ENCODE data around the gene NRG4. TPM values are rescaled to one million over a fixed set of nuclear protein-coding genes. Genes with fewer than 3 reads are reported as not detected.

Gene NRG4
- total and polyA plus RNA-seq, 2 of the 8 experiments (the other 6 are each of a cell fraction or from before 2014, with no cell fraction given) = 0.24 TPM; not detected in 1

- no peak for FAIRE-seq
- no peak overlapping the region for H3K18ac ChIP-seq (ENCODE audit: extremely low read depth, low read length)
- H2BK5ac ChIP-seq (ENCODE audit: low read depth, low read length) = no peak overlapping the region
- no peak overlapping the region for H2BK20ac ChIP-seq (ENCODE audit: low read length)
- DNase-seq (ENCODE audit: low read depth in 1 of 2, low spot score in 2 of 2) = no peak
- H3K4me3 ChIP-seq (ENCODE audit: extremely low read depth in 1 of 4, insufficient read depth in 2 of 4, low read depth in 3 of 4, low read length in 4 of 4) = no peak overlapping the region
- no peaks in the 10 kb centered on the region for H3K27me3 ChIP-seq (replicated peaks in 1 of 4; ENCODE audit: control insufficient read depth in 3 of 4, extremely low read depth in 1 of 4, insufficient read depth in 3 of 4, low read length in 3 of 4)
- H3K4ac ChIP-seq (replicated peaks; ENCODE audit: insufficient read length, low read depth, low read length) = no peak overlapping the region
- peaks cover 0 to 3% (median 0%) of the 10 kb centered on the region in 4 experiments; a peak in 1 of 7 replicates for H3K4me1 ChIP-seq (replicated peaks in 1 of 4; ENCODE audit: control insufficient read depth in 3 of 4, insufficient read depth in 4 of 4, low read length in 3 of 4)
- no peaks in the 10 kb centered on the region for H4K20me1 ChIP-seq (replicated peaks in 1 of 2; ENCODE audit: control insufficient read depth in 1 of 2, insufficient read depth in 2 of 2, low read length in 2 of 2)
- ChIA-PET CTCF (ENCODE audit: partially characterized antibody) (interaction anchor here (0.6 kb wide), 1 partner anchor 31 kb away, joined by 3 read pairs; no protein-coding TSS in a partner anchor), POLR2A (ENCODE audit: partially characterized antibody) (no interaction called here)
- no peak overlapping the region for H3K14ac ChIP-seq (ENCODE audit: insufficient read length)
- H3K27ac ChIP-seq (ENCODE audit: low read depth, low read length) = no peak overlapping the region
- H3K79me2 ChIP-seq (ENCODE audit: control insufficient read depth in 1 of 2, insufficient read depth in 2 of 2, low read length in 2 of 2) = no peaks in the 10 kb centered on the region
- H3K36me3 ChIP-seq (ENCODE audit: control insufficient read depth in 2 of 4, insufficient read depth in 4 of 4, low read length in 3 of 4) = no peaks in the 10 kb centered on the region
- no peak overlapping the region for H3K4me2 ChIP-seq (ENCODE audit: insufficient read depth in 1 of 2, low read depth in 2 of 2, low read length in 2 of 2)
- 69% methylated on average over 1 of the region's 1 CpG; no CpG with 5 or more reads in 1 of the 2 experiments for WGBS, 2 experiments (ENCODE audit: extremely low coverage in 1 of 2, insufficient coverage in 1 of 2, insufficient read length in 1 of 2, insufficient replicate concordance in 2 of 2, low coverage in 1 of 2, low lambda C conversion rate in 2 of 2, missing lambda C conversion rate in 1 of 2)
- H3K23me2 ChIP-seq (ENCODE audit: low read depth, low read length) = no peaks in the 10 kb centered on the region
- H2AK5ac ChIP-seq (ENCODE audit: low read depth, low read length) = no peak overlapping the region
- no peak overlapping the region for H4K91ac ChIP-seq (replicated peaks; ENCODE audit: insufficient read length, low read length)
- no peak overlapping the region for H4K5ac ChIP-seq (ENCODE audit: insufficient read length, low read depth, low read length)
- no peak overlapping the region for H3K9ac ChIP-seq (replicated peaks in 1 of 4; ENCODE audit: extremely low read depth in 1 of 4, low read depth in 3 of 4, low read length in 3 of 4)
- no peak overlapping the region for H2AFZ ChIP-seq (ENCODE audit: low read length)
- no peak overlapping the region for H2BK120ac ChIP-seq (replicated peaks; ENCODE audit: low read depth, low read length)
- H2BK15ac ChIP-seq (ENCODE audit: low read length) = no peak overlapping the region
- H2BK12ac ChIP-seq (ENCODE audit: low read depth, low read length) = no peak overlapping the region
- H3K79me1 ChIP-seq (ENCODE audit: low read depth, low read length) = no peaks in the 10 kb centered on the region
- H3K9me3 ChIP-seq (ENCODE audit: insufficient read depth in 2 of 2, low read depth in 1 of 2, low read length in 1 of 2) = no peaks in the 10 kb centered on the region
- H4K8ac ChIP-seq (ENCODE audit: extremely low read depth, insufficient read depth, low read length) = no peak overlapping the region
- no peak overlapping the region for H3K56ac ChIP-seq (replicated peaks; ENCODE audit: insufficient read length, low read depth, low read length)
- no peak overlapping the region for H3K23ac ChIP-seq (ENCODE audit: insufficient read length)
- TF ChIP-seq CBX8 (IDR thresholded peaks at IDR 0.05; ENCODE audit: borderline replicate concordance, low read depth, low read length) = no peak
- no peak for TF ChIP-seq SIX5 (IDR thresholded peaks at IDR 0.05; ENCODE audit: low read depth, low read length)
- TF ChIP-seq TCF12 (IDR thresholded peaks at IDR 0.05; ENCODE audit: low read depth, low read length) = no peak
- no peak for TF ChIP-seq EZH2 (IDR thresholded peaks at IDR 0.05; ENCODE audit: low read depth, low read length, severe bottlenecking)
- no peak for TF ChIP-seq GTF2F1 (IDR thresholded peaks at IDR 0.05; ENCODE audit: borderline replicate concordance, low read depth, low read length)
- no peak for TF ChIP-seq HDAC6 (IDR thresholded peaks at IDR 0.05; ENCODE audit: low read depth, low read length)
- TF ChIP-seq ASH2L (IDR thresholded peaks at IDR 0.05; ENCODE audit: low read length) = no peak
- no peak for TF ChIP-seq SUZ12 (IDR thresholded peaks at IDR 0.05; ENCODE audit: low read length)
- no peak for TF ChIP-seq KDM4A (IDR thresholded peaks at IDR 0.05; ENCODE audit: low read depth, low read length, severe bottlenecking)
- TF ChIP-seq TAF1 (IDR thresholded peaks at IDR 0.05; ENCODE audit: low read depth, low read length) = no peak
- TF ChIP-seq PHF8 (conservative IDR thresholded peaks at IDR 0.05; ENCODE audit: low read depth, low read length) = no peak
- TF ChIP-seq CHD1 (IDR thresholded peaks at IDR 0.05; ENCODE audit: low read depth, low read length) = no peak
- no peak for TF ChIP-seq JUN (IDR thresholded peaks at IDR 0.05; ENCODE audit: low read depth, low read length)
- no peak for TF ChIP-seq SP1 (IDR thresholded peaks at IDR 0.05; ENCODE audit: low read depth, low read length)
- no peak for TF ChIP-seq POU5F1 (IDR thresholded peaks at IDR 0.05; ENCODE audit: low read depth, low read length)
Measured at GRCh38 chr15:75985971-75986370, 26.3 kb downstream of the NRG4 start.
